NCI-H460 (cell line): ENCODE data around the gene CACNA2D3. TPM values are rescaled to one million over a fixed set of nuclear protein-coding genes. Genes with fewer than 3 reads are reported as not detected.

Experiments
- DNase-seq: peaks from one replicate; pipeline ENCODE4 v3.0.0-alpha.2; 2016; ENCODE audit warnings: low read depth; ENCODE audit errors: extremely low read depth
- total RNA-seq: library from RNA; depleted of rRNA; stranded (reverse); fragments of >200 nt; shearing (Covaris generic); gene quantifications from 2 replicates; pipeline ENCODE4 v1.2.3, GENCODE V29; 2014

CACNA2D3 gene
- total RNA-seq, 1 experiment from 2014 or later, result 10.8 TPM

DNA sequence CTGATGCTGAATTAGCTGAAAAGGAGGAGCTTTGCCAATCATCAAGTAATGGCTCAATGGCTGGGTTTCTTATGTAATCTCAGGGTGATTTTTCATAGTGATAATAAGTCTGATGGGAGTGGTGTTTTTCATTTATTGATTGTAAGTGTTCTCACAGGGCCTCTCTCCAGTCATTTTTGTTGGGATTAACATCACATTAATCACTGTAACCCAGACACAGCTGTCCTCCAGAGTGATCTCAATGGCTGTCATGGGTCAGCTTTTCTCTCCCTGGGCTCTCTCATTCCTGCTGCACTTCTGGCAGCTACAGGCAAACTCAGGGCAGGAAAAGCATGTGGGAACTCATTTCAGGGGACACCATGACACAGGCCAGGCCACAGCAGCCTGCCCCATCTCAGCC is 642.6 kb downstream of the CACNA2D3 start:
- no peak for DNase-seq

DNA sequence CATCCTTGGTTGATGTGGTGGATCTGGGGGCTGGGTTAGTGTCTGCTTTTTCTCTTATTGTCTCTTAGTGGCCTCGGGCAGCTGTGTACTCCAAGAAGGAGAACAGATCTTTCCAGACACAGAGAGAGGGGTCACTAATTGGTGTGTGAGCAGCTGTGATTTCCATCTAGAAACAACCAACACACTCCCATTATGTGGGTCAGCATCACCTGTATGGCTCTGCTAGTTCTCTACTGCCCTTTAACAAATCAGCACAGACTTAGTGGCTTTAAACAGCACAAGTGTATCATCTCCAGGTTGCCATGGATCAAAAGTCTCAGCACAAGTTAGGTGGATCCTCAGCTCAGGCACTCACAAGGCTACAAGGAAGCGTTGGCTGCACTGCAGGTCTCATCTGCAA is 648.7 kb downstream of the CACNA2D3 start:
- no peak for DNase-seq

DNA sequence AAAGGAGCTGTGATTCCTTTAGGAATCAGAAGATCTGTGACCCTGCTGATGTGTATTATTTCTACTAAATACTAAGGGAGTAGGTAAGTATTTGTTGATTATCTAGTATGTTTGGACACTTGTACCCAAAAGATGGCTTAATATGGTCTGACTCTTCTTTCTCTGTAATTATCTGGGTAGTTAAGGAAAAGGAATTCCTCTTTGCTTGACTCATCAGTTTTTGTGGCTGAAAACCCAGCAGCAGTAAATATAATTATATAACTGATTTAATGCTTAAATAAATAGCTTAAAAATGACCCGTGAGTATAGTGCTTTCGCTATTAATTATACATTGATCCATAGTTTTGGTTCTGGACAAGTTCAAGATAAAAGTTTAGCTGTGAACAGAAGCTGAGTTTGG is 649.7 kb downstream of the CACNA2D3 start:
- DNase-seq, result no peak

DNA sequence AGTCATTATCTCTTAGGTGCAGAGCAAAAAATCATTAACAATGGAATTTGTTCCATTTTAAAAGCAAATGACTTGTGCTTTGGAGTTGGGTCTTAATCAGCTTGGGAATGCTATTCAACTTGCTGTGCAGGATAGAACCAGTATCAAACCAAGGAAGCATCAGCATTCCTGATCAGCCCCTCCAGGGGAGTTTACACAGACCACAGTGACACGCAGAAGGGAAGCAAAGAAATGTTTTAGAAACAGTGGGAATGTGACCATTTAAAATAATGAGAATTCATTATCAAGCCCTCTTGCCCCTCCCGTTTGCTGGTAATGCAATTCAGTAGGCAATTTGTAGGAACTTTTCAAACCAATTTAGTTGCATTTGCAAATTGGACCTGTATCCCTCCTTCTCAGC is 650.4 kb downstream of the CACNA2D3 start:
- no peak for DNase-seq

DNA sequence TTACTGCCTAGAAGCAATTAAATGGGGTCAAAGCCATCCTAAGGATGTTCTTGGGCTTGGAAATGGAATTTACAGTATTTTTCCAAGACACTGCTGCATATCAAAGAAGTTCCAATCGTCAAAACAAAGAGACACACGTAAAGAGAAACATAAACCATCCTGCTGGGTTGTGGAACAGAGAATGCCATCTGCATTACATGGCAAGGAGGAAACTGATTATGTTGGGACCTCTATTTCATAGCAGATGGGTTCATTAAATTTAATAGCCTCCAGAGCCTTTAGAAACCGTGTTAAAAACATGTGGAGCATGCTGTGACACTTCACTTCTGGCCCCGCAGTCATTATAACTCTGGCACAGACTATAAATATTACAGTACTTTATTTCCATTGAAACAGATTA is 650.9 kb downstream of the CACNA2D3 start:
- no peak for DNase-seq

DNA sequence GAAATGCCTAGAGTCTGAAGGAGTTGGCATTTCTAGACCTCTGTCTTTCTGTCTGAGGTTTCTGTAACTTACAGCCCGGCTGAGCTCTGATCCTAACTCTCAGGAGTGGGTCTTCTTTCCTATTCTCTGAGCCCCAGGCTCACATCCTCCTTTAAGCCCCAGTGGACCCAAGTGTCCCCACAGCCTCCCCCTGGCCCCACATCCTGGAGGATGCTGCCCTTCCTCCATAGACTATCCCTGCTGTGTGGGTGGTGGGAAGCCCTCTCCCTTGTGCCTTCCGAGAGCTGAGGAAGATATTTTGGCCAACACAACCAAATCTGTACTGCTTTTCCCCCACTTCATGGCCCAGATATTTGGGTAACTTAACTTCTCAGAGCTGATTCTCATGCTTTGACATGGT is 654.2 kb downstream of the CACNA2D3 start:
- no peak for DNase-seq

DNA sequence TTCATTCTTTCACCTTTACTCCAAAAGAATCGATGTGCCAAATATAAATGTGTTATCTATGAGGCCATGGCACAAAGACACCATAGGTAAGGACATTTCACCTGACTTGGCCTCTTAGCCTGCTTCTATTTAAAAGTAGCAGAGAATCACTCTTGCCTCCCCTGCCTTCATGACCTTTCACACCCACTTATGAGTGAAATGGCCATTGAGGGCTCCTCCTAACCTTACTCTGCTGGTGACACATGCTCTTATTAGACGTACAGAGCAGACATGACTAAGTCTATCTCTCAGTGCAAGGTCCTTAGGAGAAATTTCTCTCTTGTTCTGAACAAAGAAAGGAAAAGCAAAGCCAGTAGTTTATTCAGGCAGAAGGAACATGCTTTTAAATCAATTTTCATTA is 654.8 kb downstream of the CACNA2D3 start:
- no peak for DNase-seq

DNA sequence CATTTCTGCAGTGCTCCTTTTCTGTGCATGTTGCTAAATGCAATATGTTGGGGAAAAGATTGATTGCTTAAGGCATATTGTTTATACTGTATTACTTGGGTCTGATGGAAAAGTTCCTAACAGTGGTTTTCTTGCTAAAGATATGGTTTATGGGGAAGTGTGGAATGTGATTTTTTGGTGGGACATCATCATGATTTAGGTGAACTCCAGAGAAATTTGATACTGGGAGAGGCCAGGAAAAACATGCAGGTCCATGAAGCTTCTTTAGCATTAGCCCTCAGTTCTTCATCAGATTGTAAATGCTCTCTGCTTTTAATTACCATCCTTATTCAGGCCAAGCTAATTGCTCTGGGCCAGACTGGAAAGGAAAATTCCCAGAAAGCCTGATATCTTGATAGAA is 658.0 kb downstream of the CACNA2D3 start:
- DNase-seq, result no peak

DNA sequence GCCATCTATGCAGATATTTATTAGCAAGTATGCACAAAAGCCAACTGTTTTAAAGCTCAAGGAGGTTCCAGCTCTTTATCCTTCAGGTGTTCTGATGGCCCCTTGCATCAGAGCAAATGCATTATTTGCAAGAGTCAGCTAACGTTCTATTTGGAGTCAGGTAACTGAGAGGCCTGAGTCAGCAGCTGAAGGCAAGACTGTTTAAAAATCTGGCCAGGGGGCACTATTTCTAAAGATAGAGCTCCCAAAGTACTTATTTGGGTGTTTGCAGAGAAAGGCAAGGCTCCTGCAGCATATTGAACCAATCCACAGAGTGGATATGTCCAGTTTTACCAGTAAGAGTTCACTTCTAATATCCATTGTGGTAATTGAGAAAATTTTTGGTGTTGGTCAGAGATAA is 659.4 kb downstream of the CACNA2D3 start:
- DNase-seq, result no peak

DNA sequence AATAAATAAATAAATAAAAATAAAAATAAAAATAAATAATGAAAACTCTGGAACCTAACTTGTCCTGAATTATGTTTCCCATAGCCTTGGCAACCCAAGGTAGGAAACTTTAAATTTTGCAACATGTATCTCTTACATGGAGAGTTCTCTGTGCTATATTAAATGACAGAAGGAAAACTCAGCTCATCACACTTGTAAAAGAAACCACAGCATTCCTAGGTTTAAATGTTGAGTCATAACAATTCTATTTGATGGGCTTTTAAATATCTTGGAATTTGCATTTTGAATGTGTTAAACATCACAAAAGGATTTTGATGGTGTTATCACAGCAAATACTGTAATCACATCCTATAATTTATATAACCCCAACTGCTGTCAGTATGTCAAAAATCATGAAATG is 661.3 kb downstream of the CACNA2D3 start:
- DNase-seq, result no peak

DNA sequence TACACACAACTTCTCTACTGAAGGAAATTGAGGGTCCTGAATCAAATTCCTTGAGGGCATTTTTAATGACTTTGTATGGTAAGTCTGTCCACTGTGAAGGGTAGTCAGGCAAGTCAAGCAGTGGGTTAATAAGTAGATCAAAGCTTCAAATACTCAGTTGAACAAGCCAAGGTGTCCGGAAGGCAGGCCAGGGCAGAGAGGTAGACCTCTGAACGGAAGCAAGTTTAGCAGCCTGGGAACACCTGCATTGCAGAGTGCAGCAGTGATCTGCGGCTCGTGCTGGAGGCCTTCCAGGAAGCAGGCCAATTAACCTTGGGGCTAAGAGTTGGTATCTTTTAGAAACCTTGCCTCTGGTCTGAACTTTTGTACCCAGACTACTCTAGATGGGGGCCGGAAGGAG is 661.7 kb downstream of the CACNA2D3 start:
- no peak for DNase-seq

DNA sequence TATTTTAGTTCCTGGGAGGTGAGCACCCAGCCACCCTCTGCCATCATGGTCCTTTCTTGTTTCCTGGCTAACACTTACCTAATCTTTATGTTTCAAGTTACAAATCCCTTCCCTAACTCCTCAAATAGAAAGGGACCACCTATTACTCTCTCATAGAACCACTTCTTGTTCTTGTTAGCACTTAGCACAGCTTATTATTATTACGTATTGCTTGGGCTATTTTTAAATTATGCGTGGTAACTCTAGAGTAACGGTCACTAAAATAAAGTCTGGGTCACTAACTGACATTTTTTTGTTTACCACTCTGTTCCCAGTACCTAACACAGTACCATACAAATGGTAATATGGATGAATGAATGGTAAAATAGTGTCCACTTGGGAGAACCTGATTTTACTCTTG is 663.6 kb downstream of the CACNA2D3 start:
- DNase-seq, result no peak

DNA sequence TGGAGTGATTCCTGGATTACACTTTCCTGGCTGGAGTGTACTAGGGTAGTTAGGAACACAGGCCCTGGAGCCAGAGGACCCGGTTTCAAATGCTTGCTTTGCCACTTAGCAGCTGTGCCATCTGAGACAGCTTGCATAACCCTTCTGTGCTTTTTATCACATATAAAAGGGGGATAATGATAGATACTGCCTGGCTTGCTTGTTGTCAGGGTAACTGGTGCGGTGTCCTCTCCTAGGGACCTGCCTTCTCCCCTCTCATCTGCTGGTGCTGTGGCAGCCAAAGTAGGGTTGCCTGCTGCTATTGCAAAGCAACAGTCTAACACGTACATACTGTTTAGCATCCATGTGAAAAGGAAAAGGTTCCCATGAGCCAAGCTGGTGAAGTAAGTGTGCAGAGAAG is 667.7 kb downstream of the CACNA2D3 start:
- no peak for DNase-seq

DNA sequence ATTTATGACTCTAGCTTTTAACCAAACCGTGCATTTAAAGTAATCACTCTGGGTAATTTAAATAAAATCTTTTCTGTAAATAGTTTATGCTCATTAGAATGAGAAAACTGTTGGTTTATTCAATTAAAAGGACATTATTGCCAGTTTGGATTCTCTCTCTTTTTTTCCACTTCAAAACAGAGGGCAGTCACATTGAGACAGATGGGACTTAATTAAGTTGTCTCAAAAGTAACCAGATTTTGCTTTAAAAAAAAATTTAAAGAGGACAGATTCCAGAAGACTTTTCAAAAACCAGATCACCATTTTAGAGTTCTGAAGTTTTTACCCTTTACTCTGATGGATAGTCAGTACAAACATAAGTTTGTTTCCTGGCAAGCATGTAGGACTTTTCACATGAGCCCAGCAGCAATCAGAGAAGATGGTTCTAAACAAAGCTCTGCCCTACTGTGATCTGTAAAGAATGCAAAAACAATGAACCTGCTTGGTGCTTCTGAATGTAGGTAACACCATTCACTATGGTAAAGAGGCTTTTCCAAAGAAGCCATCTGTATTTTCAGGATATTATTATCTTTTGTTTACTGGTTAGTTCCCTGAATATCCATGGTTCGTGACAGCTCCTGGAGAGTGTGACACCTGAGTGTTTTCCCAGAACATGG is 669.3 kb downstream of the CACNA2D3 start:
- no peak for DNase-seq

DNA sequence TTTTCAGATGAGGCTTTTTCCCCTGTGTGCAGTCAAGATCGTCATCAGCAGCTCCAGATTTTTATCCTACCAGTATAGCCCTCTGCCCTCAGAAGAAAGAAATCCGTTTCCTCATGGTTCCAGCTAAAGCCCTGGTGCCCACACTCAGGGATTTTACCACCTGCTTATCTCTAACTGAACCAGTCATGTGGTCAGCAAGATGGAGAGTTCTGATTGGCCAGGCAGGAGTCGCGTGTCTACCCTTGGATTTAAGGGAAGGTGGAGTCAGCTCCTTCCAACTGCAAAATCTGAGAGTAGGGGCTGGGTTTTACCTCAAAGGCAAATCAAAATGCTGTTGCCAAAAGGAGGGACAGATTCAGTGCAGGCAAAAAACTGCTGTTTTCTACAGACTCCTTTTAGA is 670.2 kb downstream of the CACNA2D3 start:
- no peak for DNase-seq

DNA sequence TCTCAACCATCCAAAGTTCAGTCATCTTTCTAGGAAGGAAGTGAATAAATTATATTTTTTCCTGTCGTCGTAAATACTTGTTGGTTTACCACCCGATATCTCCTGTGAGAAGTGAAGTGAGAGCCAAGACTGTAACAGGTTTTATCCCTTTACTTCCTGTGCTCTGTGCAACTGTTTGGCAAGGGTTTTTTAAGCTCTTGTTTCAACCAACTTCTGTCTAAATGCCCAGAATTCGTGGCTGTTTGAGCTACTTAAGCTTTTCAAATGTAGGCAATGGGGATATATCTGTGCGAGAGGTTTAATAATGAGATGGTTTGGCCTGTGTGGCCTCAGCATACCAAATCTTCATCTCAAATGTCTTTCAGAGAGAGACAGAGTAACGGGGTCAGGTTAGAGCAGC is 670.8 kb downstream of the CACNA2D3 start:
- DNase-seq, result no peak

DNA sequence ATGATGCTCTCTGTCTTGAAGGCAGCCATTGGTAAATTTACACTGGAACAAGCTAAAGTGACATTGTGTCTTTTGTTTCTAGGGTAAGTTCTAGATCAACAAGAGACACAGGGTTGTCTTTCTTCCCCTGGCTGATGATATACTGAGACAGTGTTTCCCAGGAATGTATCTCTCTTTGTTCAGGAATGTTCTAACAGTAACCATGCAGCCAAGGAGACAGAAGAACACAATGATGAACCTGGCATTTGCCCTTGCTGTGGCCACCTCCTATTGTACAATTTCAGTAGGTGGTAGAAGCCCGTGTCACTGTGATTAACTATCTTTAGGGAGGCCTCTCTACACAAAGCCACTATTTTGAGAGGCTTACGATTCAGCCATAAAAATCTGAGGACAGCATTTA is 674.8 kb downstream of the CACNA2D3 start:
- DNase-seq, result no peak

DNA sequence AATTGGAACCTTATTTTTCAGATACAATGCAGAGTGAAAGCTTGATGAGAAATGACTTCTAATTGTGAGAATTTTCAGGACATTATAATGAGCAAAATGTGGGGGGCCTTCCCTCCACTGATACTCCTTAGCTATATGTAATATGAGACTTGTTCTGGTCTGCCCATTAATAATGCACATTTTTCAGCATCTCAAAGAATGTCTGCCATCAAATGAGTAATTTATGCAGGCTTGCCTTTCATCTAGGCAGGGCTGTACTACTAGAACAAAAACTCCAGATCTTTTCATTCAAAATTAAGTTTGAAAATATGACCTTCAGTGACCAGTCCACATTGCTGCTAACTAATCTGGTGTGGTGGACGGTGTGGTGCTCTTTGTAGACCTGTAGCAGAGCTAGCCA is 678.1 kb downstream of the CACNA2D3 start:
- no peak for DNase-seq

DNA sequence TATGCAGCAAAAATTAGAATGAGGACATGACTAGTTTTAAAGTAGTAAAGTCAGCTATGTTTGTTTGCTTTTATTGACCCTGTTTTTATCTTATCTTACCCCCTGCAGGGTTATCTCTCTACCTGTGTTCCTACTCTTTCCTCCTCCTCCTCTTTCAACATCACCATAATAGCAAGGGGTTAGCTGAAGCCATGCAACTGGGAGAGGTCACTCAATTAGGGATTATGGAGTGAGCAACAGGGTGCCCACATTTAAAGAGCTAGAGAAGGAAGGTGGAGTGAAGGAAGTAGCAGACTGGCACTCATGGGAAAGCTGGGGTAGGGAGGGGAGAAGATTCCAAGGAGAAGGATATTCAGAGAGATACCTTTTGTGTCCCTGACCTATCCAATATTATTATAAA is 679.6 kb downstream of the CACNA2D3 start:
- DNase-seq, result no peak

DNA sequence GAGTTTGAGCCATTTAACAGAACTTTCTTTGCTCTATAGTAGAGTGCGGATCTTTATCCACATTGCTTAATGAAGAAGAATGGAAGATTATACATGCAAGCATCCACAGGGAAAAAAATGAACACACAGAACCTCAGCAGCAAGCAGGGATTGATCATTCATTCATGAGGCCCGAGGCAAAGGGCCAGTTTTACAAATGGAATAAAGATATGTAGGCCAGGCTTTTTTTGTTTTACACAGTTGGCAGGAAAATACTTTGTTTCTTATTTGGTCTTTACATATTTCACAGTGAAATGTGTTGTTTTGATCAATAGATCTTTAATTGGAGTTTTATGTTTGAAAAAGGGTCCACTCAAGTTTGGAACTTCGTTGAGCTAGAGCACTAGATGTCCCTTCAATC is 688.0 kb downstream of the CACNA2D3 start:
- DNase-seq, result no peak

DNA sequence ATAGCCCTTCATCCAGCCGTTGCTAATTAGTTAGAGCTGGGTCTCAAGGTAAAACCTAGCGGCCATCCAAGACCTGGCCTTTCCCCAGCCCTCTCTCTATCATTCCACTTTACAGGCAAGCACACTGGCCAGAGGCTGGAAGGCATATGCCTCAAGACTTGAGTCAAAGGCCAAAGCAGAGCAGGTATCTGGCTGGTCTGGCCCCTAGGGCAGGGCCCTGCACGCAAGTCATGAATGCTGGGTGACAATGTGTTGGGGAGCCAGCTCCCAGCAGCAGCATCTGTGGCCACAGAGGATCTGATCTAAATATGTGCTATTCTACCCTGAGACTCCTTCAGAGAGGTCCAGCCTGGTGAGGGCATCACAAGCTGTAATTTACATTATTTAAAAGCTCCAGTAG is 691.9 kb downstream of the CACNA2D3 start:
- DNase-seq, result no peak

DNA sequence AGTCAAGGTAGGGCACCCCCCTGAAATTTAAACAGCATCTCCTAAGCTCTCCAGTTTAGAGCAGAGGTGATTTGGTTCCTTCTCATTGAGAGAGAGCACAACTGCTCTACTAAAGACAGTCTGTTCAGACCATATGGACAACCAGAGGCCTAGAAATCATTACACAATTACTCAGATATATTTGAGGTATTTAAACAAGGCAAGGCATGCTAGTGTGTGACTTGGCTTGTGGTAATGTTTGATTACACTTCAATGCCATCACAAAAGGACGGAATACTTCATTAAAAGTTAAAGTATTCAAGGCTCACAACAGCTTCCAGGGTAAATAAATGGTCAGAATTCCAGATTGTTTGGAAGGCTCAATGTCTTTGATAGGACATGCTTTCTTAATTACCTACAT is 695.3 kb downstream of the CACNA2D3 start:
- DNase-seq, result no peak

DNA sequence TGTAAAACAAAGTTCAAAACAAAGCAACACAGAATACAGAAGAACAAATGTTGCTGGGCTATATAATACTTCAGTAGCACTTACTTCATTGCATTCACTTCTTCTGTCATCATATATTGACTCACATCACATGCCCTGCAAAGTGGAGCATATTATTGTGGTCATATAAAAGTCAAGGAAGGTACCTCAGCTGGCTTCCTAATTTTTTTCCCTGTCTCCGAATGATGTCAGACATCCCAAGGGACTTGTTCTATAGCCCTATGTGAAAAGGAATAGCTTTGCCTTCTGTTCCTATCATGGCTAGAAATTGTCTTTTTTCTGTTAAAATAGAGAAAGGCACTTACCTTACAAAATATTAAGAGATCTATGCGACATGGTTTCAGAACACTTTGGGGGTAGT is 696.1 kb downstream of the CACNA2D3 start:
- no peak for DNase-seq
